NCI-H2196 (cell line): ENCODE measurements around the gene RNF10.
"Not testable (repeated sequence)": the region's sequence is repeated elsewhere in the genome, so short reads cannot be mapped to it uniquely, and the experiment has no call there.

Source experiments
- DNase-seq: peaks from one replicate; lab custom pipeline; 2025; ENCODE audit not compliant: unreplicated experiment; lab: John Stamatoyannopoulos, UW

Gene RNF10

DNA sequence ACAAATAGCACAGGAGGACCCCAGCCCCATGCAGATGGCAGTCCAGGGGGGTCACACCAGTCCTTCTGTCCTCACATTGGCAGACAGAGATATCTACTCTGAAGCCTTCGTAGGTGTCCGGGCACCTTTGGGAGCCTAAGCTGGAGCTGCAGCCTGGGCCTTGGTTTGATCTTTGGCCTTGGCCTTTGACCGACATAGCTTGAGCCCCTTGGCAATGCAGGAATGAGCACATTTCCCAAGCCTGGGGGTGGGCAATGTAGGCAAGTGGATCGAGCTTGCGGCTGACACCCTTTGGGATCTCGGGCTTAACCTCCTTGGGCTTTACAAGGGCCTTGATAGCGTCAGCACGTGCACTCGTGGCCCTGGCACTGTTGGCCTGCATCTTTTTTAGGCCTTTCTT, 11.6 kb upstream of the RNF10 start:
- no peak for DNase-seq

DNA sequence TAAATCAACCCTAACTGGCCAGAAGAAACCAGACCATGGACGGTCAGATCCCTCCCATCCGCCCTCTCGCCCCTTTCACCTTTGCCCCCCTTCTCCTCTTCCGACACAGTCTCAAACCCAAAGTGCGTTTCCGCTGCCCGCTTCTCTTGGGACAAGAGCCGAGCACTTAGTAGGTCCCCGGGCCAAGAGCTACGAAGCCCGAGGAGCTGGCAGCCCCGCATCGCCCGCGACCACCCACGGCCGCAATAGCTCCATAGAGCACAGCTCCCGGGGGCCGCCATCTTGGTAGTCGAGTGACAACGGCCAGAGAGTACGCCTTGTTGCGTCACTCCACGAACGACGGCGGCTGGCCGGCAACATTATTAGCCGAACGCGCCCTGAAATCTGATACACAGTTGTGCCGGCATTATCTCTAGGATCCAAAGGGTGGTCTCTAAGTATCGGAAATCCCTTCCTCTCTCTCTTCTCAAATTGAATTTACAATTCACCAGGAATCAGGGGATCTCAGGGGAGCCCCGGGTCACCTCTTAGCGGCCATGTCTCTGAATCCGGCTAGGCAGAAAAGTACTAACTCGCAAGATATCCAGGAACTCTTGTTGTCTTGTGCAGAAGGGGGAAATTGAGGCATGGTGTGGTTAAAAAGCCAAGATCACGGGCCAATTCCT, 5.2 kb upstream of the RNF10 start, which contains the start of gene COQ5:
Gene COQ5 (minus strand): TSS at position 298 of the 665 bp plus-strand sequence. CDS start 17 bp downstream, at position 281.
- peak; percentile 82 for DNase-seq

DNA sequence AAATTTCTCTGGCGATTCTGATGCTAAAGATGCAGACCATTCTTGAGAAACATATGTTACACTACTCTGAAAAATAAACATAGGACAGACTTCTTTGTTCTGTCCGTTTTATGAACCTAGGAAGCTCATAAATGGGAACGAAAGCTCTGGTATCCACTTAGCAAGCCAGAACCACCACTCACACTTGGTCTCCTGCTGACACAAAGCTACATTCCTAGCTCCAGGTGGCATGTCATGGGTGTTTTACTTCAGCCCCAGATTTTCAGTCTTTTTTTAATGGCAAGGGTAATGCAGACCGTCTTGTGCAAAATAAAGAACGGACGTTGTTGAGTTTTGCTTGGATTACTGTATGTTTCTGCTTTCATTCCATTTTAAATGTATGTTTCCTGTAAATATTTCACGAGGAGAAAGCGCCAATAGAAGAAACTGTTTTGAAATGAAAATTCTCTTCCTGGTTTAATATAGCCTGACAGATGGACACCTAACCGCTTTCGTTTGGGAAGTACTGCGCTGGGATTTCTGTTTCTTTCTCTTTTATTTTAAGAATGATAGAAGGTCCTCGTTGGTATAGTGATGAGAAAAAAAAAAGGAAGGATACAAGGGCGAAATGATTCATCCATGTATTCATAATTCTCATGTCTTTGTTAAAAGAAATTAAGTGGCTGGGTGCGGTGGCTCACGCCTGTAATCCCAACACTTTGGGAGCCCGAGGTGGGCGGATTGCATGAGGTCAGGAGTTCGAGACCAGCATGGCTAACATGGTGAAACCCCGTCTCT, 4.3 kb upstream of the RNF10 start:
- peak; percentile 36 for DNase-seq

DNA sequence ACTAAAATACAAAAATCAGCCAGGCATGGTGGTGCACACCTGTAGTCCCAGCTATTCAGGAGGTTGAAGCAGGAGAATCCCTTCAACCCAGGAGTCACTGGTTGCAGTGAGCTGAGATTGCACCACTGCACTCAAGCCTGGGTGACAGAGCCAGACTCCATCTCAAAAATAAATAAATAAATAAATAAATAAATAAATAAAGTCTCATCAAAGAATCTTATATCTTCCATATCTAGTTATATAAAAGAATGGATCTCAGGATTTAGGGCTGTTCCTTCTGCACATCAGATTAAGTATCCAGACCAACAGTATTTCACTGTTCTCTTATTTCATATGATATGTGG, 3.8 kb upstream of the RNF10 start:
- DNase-seq, result not testable (repeated sequence)

DNA sequence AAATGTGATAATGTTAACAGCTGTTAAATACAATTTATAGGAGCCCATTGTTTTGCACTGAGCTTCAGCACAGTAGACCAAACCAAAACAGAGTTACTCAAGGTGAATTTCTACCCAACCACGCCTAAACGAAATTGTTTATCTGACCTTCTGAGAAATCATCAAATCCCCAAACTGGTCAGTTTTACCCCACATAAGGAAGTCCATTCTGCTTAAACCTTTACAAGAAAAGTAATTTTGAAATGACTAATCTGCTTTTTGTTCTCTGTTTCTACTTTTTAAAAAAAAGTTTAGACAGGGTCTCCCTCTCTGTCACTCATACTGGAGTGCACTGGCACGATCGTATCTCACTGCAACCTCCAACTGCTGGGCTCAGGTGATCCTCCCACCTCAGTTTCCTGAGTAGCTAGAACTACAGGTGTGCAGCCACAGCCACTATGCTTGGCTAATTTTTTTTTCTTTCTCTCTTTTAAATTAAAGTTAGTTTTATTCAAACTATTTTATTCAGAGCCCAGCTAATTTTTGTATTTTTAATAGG, 1.4 kb upstream of the RNF10 start:
- DNase-seq, result no peak

DNA sequence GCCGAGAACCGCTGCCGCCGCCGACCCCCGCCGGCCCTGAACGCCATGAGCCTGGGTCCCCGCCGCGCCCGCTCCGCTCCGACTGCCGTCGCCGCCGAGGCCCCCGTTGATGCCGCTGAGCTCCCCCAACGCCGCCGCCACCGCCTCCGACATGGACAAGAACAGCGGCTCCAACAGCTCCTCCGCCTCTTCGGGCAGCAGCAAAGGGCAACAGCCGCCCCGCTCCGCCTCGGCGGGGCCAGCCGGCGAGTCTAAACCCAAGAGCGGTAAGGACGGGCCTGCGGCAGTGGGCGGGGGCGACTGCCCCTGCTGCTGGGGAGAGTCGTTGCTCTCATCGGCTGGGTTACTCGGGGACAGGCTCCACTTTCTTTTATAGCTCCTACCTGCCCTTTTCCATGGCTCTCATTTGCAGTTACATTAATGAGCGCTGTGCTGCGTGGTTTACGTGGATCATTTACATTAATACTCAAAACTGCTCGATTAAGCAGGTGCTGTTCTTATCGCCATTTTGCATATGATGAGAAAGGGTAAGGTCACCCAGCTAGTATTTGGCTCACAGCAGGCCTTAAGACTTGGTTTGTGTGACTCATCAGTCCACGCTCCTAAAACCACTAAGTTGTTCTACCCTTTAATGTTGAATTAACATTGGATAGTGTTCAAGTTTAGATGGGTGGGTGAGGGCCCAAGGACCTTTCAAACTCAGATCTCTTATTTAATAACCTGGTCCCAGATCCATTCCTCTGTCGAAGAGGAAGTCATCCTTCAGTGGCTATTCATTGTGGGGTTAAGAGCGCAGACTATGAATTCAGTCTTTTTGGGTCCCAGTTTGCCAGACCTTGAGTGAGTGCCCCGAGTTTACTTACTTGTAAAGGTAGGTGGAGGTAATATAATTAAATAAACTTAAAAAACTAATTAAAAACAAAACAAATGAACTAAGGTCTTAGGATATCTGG, 823 bp downstream of the RNF10 start:
- peak; percentile 24 for DNase-seq

DNA sequence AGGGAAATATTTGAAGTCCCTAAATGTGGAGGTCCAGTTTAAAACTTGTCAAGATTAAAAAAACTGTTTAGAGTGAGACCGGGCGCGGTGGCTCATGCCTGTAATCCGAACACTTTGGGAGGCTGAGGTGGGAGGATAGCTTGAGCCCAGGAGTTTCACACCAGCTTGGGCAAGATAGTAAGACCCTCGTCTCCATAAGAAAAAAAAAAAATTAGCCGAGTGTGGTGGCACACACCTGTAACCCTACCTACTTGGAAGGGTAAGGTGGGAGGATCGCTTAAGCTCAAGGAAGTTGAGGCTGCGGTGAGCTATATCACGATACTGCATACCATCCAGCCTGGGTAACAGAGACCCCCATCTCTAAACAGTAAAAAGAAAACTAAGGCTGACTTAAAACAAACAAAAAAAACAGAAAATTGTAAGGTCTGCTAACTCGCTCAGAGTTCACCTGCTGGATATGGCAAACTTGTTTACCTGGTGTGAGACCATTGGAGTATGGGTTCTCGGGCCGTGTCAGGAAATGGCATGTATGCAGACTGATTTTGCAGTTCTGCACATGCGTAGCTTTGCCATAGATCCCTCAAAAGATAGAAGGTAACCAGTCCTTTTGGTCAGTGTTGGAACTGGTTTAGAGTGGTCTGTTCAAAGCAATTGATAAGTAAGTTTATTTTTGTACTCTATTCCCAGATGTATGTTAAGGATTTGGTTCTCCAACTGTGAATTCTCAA, 2.1 kb downstream of the RNF10 start:
- no peak for DNase-seq

DNA sequence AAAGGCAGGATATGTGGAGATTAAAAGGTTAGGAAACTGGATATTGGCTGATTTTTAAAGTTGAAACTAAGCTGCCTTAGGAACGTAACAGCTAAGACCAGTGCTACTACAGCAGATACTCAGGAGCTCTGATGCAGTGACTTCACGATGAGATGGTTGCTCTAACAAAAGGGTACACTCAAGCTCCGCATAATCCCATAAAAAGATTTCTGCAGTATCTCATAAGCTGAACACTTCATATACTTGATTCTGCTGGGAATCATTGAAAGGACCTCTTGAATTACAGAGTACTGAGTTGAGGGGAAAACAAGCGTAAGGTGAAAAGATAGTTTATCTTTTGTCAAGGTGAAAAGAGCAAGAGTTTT, 3.7 kb downstream of the RNF10 start:
- no peak for DNase-seq

DNA sequence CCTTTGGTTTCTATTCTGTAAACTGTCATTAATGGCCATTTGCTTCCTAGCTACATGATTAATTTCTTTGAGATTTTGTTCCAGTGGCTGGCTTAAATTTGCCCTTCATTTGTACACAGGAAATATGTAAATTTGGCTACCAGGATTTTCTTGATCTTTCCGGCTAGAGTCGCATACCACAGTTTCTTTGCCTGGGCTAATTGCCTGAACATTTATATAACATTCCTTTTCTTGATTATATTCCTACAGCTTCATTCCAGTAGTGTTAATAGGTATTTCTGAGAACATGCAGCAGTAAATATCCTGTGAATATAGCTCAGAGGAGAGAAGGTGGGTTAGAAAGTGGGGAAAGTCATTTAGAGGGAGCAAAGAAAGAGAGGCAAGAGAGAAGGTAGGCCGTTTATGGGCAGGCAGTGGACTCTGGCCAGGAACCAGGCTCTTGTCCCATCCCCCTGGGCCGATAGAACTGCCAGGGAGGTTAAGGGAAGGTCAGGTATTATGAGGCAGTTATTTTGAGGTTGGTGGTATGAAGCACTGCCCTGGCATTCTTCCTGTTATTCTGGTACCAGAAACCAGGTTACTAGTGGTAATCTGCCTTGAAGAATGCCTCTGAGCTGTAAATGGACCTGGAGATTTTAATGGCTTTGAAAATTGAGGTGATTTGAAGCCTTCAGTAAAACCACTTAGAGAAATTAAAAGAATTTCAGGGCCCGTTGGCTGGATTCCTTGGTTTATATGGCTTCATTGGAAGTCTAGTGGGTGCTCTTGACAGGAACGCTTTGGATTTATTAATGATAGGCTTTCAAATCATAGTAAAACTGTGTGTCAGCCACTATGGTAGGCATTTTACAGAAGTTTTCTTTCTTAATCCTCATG, 4.4 kb downstream of the RNF10 start:
- DNase-seq, result peak; percentile 49

DNA sequence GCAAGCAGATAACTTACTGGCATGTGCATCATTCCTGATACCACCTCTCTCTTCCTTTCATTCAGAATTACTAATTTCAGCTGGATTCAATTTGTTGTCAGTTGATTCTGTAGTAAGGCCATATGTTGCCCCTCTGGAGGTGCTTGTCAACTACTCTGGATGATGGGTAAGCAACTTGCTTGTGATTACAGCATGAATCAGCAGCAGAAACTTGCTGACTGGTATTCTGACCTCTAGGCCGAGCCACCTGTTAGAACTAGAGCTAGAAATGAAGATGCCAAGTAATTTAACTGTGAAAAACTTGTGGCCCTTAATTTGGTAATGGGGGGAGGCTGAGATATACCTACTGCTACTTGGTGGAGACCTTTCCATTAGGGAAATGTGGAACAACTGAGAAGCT, 5.1 kb downstream of the RNF10 start:
- DNase-seq, result no peak

DNA sequence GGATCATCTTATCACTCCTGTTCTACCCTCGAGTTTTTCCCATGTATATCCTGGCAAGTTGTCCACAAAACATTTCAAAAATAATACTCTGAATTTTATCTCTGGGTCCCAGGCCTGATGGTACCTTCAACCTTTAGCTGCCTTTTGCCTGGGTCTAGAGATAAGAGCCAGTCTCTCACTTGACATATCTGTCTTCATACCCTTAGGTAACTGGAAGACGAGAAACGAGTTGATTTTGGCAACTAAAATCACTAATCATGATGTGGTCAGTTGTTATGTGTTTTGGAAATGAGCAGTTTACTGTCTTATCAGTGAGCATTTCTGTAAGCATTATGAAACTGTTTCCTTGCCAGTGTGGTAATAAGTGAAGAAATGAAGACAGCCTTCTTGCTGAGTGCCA, 6.3 kb downstream of the RNF10 start:
- DNase-seq, result no peak

DNA sequence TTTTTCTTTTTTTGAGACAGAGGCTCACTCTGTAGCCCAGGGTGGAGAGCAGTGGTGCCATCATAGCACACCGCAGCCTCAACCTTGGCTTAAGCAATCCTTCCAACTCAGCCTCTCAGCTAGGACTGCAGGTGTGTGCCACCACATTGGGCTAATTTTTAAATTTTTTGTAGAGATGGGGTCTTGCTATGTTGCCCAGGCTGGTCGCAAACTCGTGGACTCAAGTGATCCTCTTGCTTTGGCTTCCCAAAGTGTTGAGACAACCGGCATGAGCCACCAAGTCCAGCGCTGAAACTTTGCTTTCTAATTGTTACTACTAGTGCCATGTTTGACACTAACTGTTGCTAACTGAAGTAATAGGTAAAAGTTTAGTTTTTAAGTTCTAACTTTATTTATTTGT, 8.0 kb downstream of the RNF10 start:
- DNase-seq, result no peak

DNA sequence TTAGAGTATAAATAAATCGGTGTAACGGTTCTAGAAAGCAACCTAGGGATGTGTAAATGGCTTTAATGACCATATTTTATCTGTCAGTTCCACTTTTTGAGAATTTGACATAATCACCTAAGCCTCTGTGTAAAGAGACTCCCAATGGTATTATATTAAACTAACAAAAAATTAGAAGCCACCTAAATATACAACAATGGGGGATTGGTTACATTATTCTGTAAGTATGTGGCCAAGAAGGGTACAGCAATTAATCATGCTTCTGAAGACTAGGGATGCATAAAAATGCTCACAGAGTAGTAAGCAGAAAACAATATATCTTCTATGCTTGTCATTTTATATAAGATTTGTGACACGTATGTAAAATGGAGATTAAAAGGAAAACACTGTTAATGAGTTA, 10.5 kb downstream of the RNF10 start:
- no peak for DNase-seq

DNA sequence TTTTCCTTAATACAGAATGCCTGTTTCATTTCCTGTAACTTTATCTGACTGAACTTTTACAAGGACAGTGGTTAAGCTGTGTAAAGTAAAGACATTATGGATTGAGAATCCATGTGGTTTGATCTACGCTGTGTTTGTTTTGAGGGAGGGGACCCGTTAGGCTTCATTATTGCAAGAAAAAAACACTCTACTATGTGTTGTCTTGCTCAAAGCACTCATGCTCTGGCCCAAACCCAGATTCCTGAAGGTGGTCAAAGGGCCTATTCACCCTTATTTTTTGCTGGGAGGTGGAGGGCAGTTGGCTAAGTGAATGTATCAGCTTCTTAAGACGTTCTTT, 11.9 kb downstream of the RNF10 start:
- DNase-seq, result no peak

DNA sequence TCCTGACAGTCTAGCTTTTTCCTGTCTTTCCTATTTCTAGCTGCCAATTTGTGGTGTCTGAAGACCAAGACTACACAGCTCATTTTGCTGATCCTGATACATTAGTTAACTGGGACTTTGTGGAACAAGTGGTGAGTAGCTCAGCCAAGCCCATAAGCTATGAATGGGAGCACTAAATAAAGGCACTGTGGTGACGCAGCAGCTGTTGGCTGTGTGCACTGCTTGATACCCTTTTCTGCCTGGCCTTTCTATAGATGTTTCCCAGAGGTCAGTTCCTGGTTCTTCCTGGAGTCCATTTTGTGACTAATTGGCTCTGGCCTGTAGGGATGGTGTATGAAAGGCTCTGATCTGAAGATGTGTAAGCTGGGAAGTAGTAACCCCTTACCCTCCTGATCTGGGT, 20.5 kb downstream of the RNF10 start:
- no peak for DNase-seq

DNA sequence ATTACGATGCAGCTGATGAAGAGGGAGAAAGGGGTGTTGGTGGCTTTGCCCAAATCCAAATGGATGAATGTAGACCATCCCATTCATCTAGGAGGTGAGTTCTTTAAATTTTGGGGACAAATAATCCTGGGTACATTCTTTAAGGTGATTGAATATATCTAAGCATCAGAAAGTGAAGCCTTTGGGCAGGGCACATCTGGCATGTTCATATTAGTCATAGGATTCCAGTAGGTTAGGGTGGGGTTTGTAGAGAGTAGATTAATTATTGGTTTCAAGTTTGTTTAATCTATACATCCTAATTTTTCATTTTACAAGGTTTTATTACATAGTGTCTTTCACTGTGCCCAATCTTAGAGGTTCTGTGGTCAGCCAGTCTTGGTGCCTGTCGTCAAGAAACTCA, 23.4 kb downstream of the RNF10 start:
- no peak for DNase-seq

DNA sequence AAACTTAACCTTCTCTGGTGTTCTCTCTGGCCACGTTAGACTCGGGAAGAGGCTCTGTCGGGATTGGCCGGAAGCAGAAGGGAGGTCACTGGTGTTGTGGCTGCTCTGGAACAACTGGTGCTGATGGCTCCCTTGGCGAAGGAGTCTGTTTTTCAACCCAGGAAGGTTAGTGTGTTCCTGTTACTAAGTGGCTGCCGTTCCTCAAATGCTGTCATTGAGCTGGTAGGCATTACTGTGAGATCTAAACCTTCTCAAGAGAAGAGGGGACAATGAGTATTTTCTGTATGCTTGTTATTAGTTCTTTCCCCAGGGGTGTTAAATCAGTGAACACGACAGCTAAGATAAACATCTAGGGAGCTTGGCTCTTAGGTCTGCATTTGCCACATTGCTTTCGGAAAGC, 28.8 kb downstream of the RNF10 start:
- no peak for DNase-seq

DNA sequence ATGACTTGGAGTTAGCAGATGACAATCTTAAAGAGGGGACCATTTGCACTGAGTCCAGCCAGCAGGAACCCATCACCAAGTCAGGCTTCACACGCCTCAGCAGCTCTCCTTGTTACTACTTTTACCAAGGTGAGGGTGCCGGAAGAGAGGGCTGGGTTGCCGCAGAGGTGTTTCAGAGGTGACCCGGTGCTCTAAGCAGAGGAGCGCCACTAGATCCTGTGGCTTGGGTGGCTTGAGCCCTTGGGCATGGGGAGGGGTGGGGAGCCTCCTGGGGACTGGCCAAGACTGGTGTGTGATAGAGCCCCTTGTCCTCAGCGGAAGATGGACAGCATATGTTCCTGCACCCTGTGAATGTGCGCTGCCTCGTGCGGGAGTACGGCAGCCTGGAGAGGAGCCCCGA, 29.3 kb downstream of the RNF10 start:
- no peak for DNase-seq

DNA sequence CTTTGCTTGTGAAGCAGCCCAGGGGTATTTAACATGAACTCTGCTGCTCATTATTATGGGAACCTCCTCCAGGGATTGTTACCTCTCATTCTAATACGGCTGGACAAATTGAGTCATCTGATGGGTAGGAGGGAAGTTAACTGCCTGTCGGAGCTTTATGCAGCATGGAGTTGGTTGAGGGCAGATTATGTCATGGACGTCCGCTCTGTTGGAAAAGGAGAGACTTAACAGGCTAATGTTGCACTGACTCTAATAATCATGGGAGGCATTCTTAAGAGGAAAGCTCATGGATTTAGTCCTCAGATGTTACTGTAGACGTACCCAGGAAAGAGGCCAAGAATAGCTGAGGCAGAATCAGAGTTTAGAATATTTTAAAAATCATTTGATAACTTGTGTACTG, 37.1 kb downstream of the RNF10 start:
- DNase-seq, result no peak

DNA sequence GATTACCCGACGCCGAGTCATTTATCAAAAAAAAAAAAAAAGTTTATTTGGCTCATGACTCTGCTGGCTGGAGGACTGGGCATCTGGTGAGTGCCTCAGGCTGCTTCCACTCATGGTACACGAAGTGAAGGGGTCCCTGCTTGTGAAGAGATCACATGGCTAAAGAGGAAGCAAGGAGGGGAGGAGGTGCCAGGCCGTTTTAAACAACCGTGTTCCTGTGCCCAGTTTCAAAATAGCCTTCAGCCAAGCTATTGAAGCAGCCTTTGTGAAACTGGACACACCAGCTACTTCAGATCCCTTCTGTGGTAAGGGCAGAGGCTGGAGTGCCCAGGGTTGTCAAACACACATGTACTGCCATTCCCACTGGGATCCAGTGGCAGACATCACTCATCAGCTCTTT, 39.4 kb downstream of the RNF10 start:
- DNase-seq, result no peak
